Neural progenitor cell (in vitro differentiated cells): ENCODE results near the gene DBNDD1.

Source experiments
- CTCF ChIP-seq: fragments of 200-600 bp; sonication (generic); IDR thresholded peaks from 2 replicates; pipeline ENCODE4 v1.5.1; 2017; ENCODE audit warnings: antibody characterized with exemption, mild to moderate bottlenecking
- EZH2 ChIP-seq: fragments of 200-600 bp; sonication (generic); IDR thresholded peaks from 2 replicates; pipeline ENCODE4 v1.6.1; 2017; ENCODE audit warnings: antibody characterized with exemption, mild to moderate bottlenecking, moderate library complexity
- EZH2phosphoT487 ChIP-seq: fragments of 200-600 bp; sonication (generic); IDR thresholded peaks from 2 replicates; pipeline ENCODE4 v1.6.1; 2017; ENCODE audit warnings: antibody characterized with exemption

GRCh38 chr16:89983536-89983935 lies 35.7 kb downstream of the DBNDD1 start:
- no peak for TF ChIP-seq CTCF
- TF ChIP-seq EZH2phosphoT487, result no peak
- TF ChIP-seq EZH2, result no peak
